Neural progenitor cell (in vitro differentiated cells): Measurements from ENCODE around the gene FANCC. TPM values are rescaled to one million over a fixed set of nuclear protein-coding genes. Genes with fewer than 3 reads are reported as not detected.

Source experiments
- DNase-seq: peaks from one replicate; pipeline ENCODE4 v3.0.0-alpha.2; 2016; ENCODE audit warnings: low spot score
- H2AFZ ChIP-seq: fragments of 200-600 bp; sonication (generic); replicated peaks from 2 replicates; pipeline ENCODE4 v1.6.1; 2016; ENCODE audit warnings: antibody characterized with exemption
- H3F3A ChIP-seq: fragments of 200-600 bp; sonication (generic); 2 replicates; pipeline ENCODE4 v1.6.1; 2016; ENCODE audit warnings: antibody characterized with exemption, low read depth
- H3K27ac ChIP-seq: fragments of 200-600 bp; sonication (generic); 2 replicates; pipeline ENCODE4 v1.5.1; 2016; ENCODE audit warnings: mild to moderate bottlenecking
- H3K27me3 ChIP-seq: fragments of 200-600 bp; sonication (generic); 2 replicates; pipeline ENCODE4 v1.6.1; 2016; ENCODE audit warnings: mild to moderate bottlenecking, moderate library complexity
- H3K36me3 ChIP-seq: fragments of 200-600 bp; sonication (generic); 2 replicates; pipeline ENCODE4 v1.5.1; 2016
- H3K4me1 ChIP-seq: fragments of 200-600 bp; sonication (generic); 2 replicates; pipeline ENCODE4 v1.6.1; 2016; ENCODE audit warnings: mixed run types
- H3K4me2 ChIP-seq: fragments of 200-600 bp; sonication (generic); 2 replicates; pipeline ENCODE4 v1.6.1; 2016
- H3K4me3 ChIP-seq: fragments of 200-600 bp; sonication (generic); 2 replicates; pipeline ENCODE4 v1.5.1; 2016
- H3K79me2 ChIP-seq: fragments of 200-600 bp; sonication (generic); 2 replicates; pipeline ENCODE4 v1.6.1; 2016; ENCODE audit warnings: low read depth
- H3K9ac ChIP-seq: fragments of 200-600 bp; sonication (generic); 2 replicates; pipeline ENCODE4 v1.6.1; 2016
- H3K9me3 ChIP-seq: fragments of 200-600 bp; sonication (generic); 2 replicates; pipeline ENCODE4 v1.5.1; 2016; ENCODE audit warnings: low read depth
- H4K20me1 ChIP-seq: fragments of 200-600 bp; sonication (generic); 2 replicates; pipeline ENCODE4 v1.6.1; 2016; ENCODE audit warnings: low read depth
- H3K27ac Mint-ChIP-seq: 3 replicates; pipeline ENCODE4 v1.8.0; 2021; ENCODE audit warnings: mixed read lengths
- H3K27me3 Mint-ChIP-seq: 2 replicates; pipeline ENCODE4 v1.8.0; 2022; ENCODE audit warnings: low read depth, mild to moderate bottlenecking, inconsistent platforms, moderate library complexity, mixed read lengths; ENCODE audit not compliant: insufficient read depth
- H3K36me3 Mint-ChIP-seq: 3 replicates; pipeline ENCODE4 v1.8.0; 2021; ENCODE audit warnings: mixed read lengths
- H3K4me1 Mint-ChIP-seq: 3 replicates; pipeline ENCODE4 v1.8.0; 2021; ENCODE audit warnings: mixed read lengths
- H3K4me3 Mint-ChIP-seq: 3 replicates; pipeline ENCODE4 v1.8.0; 2021; ENCODE audit warnings: mild to moderate bottlenecking, moderate library complexity, mixed read lengths
- H3K9me3 Mint-ChIP-seq: 3 replicates; pipeline ENCODE4 v1.8.0; 2020; ENCODE audit warnings: mixed read lengths
- CTCF ChIP-seq: fragments of 200-600 bp; sonication (generic); IDR thresholded peaks from 2 replicates; pipeline ENCODE4 v1.5.1; 2017; ENCODE audit warnings: antibody characterized with exemption, mild to moderate bottlenecking
- EZH2 ChIP-seq: fragments of 200-600 bp; sonication (generic); IDR thresholded peaks from 2 replicates; pipeline ENCODE4 v1.6.1; 2017; ENCODE audit warnings: antibody characterized with exemption, mild to moderate bottlenecking, moderate library complexity
- EZH2phosphoT487 ChIP-seq: fragments of 200-600 bp; sonication (generic); IDR thresholded peaks from 2 replicates; pipeline ENCODE4 v1.6.1; 2017; ENCODE audit warnings: antibody characterized with exemption
- total RNA-seq: library from RNA; depleted of rRNA; stranded (reverse); fragments of >200 nt; gene quantifications from 2 replicates; pipeline ENCODE4 v1.2.3, GENCODE V29; 2015; ENCODE audit warnings: low replicate concordance

Gene FANCC
- total RNA-seq, 1 donor from 2014 or later = 49.6 TPM

DNA sequence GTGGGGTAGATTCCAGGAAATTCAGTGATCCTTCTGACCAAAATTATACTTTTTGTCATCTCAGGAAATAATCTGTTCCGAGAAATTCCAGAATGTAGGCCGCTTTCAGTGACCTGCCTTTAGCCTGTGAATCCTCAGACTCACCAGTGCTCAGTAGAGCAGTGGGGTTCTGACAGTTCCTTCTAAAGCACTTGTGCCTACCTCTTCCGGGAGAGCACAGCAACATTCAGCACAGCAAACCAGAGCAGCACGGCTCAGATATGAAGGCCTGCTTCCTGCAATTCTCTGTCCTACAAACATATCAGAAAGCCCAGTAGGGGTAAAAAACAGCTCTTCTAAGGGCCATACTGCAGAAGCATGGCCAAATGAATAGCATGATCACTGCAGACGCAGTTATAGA, 15.0 kb downstream of the FANCC start:
- Mint-ChIP-seq H3K36me3 (peaks cover 3% of the 10 kb centered on the region), H3K27ac (no peak overlapping the region), H3K4me3 (no peak overlapping the region), H3K9me3 (peaks cover 2% of the 10 kb centered on the region), H3K27me3 (peaks cover 3% of the 10 kb centered on the region), H3K4me1 (peaks cover 18% of the 10 kb centered on the region)
- no peaks in the 10 kb centered on the region for H3K36me3 ChIP-seq
- no peaks in the 10 kb centered on the region for H3K27me3 ChIP-seq
- no peak overlapping the region for H3K27ac ChIP-seq
- H3K4me1 ChIP-seq = peaks cover 15% of the 10 kb centered on the region
- H3K4me3 ChIP-seq = no peak overlapping the region
- no peaks in the 10 kb centered on the region for H3K9me3 ChIP-seq
- H3K79me2 ChIP-seq = peaks cover 71% of the 10 kb centered on the region
- TF ChIP-seq EZH2phosphoT487 = no peak
- no peak for TF ChIP-seq CTCF
- TF ChIP-seq EZH2 = no peak
- H4K20me1 ChIP-seq = no peaks in the 10 kb centered on the region
- H3F3A ChIP-seq = no peaks in the 10 kb centered on the region
- DNase-seq = no peak
- H3K4me2 ChIP-seq = no peak overlapping the region
- H3K9ac ChIP-seq = no peak overlapping the region
- no peak overlapping the region for H2AFZ ChIP-seq

DNA sequence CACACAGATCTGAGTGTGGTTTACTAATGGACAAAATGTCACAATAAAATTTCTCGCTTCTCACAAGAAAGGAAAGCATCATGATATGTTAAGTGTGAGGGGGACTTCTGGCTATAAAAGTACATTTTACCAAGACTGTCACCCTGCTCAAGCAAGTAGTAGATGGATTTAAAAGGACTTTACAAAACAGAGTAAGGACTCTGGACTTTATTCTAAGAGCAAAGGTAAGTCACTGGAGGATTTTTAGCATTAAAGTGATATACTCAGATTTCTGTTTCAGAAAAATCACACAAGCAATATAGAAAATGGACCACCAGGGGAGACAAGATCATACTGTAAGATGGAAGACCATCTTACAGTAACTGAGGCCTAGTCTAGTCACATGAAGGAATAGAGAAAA, 19.7 kb downstream of the FANCC start:
- Mint-ChIP-seq H3K27me3 (peaks cover 3% of the 10 kb centered on the region), H3K27ac (no peak overlapping the region), H3K4me3 (no peak overlapping the region), H3K36me3 (peaks cover 3% of the 10 kb centered on the region), H3K4me1 (peaks cover 10% of the 10 kb centered on the region), H3K9me3 (peaks cover 2% of the 10 kb centered on the region)
- Histone ChIP-seq H3K4me1 (peaks cover 18% of the 10 kb centered on the region), H2AFZ (no peak overlapping the region), H4K20me1 (peaks cover 7% of the 10 kb centered on the region), H3K9me3 (no peaks in the 10 kb centered on the region), H3K9ac (no peak overlapping the region), H3K4me3 (no peak overlapping the region), H3K79me2 (peaks cover 63% of the 10 kb centered on the region), H3K27ac (no peak overlapping the region), H3K27me3 (no peaks in the 10 kb centered on the region), H3K4me2 (no peak overlapping the region), H3K36me3 (no peaks in the 10 kb centered on the region), H3F3A (no peaks in the 10 kb centered on the region)
- TF ChIP-seq CTCF = no peak
- no peak for TF ChIP-seq EZH2phosphoT487
- TF ChIP-seq EZH2 = no peak
- no peak for DNase-seq

DNA sequence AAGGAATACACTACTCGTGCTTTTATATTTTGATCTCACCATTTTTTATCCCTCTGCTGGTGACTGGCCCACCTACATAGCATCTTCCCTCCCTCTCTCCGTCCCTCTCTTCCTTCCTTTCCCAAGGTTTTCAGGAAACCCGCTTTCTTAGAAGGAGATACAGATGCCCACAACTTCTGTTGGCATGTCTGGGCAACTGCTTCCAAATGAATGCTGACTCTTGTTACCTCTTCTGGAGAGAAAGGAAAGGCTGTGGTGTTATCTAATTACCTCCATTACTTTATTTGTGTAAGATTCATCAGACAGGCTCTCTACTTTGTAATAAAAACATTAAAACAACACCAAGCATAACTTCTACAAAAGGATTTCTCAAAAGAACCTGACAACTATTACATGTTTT, 20.2 kb downstream of the FANCC start:
- Histone ChIP-seq H3K27me3 (no peaks in the 10 kb centered on the region), H3K9ac (peak overlapping the region; percentile 18), H2AFZ (no peak overlapping the region), H3F3A (no peaks in the 10 kb centered on the region), H3K9me3 (no peaks in the 10 kb centered on the region), H3K27ac (no peak overlapping the region), H3K4me2 (peak overlapping the region; percentile 27), H3K79me2 (peaks cover 59% of the 10 kb centered on the region), H3K4me3 (no peak overlapping the region), H3K4me1 (peaks cover 18% of the 10 kb centered on the region), H4K20me1 (peaks cover 7% of the 10 kb centered on the region), H3K36me3 (no peaks in the 10 kb centered on the region)
- Mint-ChIP-seq H3K9me3 (peaks cover 2% of the 10 kb centered on the region), H3K4me1 (peaks cover 10% of the 10 kb centered on the region), H3K27ac (no peak overlapping the region), H3K36me3 (peaks cover 3% of the 10 kb centered on the region), H3K27me3 (peaks cover 3% of the 10 kb centered on the region), H3K4me3 (no peak overlapping the region)
- TF ChIP-seq EZH2 (no peak), CTCF (no peak), EZH2phosphoT487 (no peak)
- DNase-seq = no peak
